Amygdala (tissue), 56 donors: Measurements from ENCODE around the gene GAREM2.
"Not testable (repeated sequence)": the region's sequence is repeated elsewhere in the genome, so short reads cannot be mapped to it uniquely, and the experiment has no call there.

Experiments used
- DNase-seq, 56 donors: peaks; one replicate each; lab custom pipeline; 2025; lab: John Stamatoyannopoulos, UW

GAREM2 gene

GRCh38 chr2:26172871-26173775 lies at the start of gene GAREM2:
GAREM2 (plus strand) TSS chr2:26173088; CDS start chr2:26173221, 133 bp downstream.
- DNase-seq: peak in 2 of 56 donors; percentile 19 to 29

GRCh38 chr2:26123426-26123825 lies 49.5 kb upstream of the GAREM2 start:
- DNase-seq: no peak

GRCh38 chr2:26126074-26126473 lies 46.8 kb upstream of the GAREM2 start:
- no peak for DNase-seq

GRCh38 chr2:26128176-26128575 lies 44.7 kb upstream of the GAREM2 start:
- no peak for DNase-seq

- no peak for DNase-seq
Measured at GRCh38 chr2:26130763-26131162, 42.1 kb upstream of the GAREM2 start.

- no peak for DNase-seq
Measured at GRCh38 chr2:26136451-26136850, 36.4 kb upstream of the GAREM2 start.

GRCh38 chr2:26139269-26140183 lies 33.4 kb upstream of the GAREM2 start:
- no peak for DNase-seq

- DNase-seq: no peak
Measured at GRCh38 chr2:26141145-26141769, 31.6 kb upstream of the GAREM2 start.

GRCh38 chr2:26144031-26144430 lies 28.9 kb upstream of the GAREM2 start:
- DNase-seq: no peak

- DNase-seq: peak in 46 of 56 donors; percentile 7 to 85 (median 38)
Measured at GRCh38 chr2:26144953-26145680, 27.8 kb upstream of the GAREM2 start.

- no peak for DNase-seq
Measured at GRCh38 chr2:26148501-26148900, 24.4 kb upstream of the GAREM2 start.

- no peak for DNase-seq
Measured at GRCh38 chr2:26150243-26150642, 22.6 kb upstream of the GAREM2 start.

- DNase-seq: no peak
Measured at GRCh38 chr2:26157580-26157979, 15.3 kb upstream of the GAREM2 start.

- no peak for DNase-seq
Measured at GRCh38 chr2:26161926-26162325, 11.0 kb upstream of the GAREM2 start.

GRCh38 chr2:26162963-26163362 lies 9.9 kb upstream of the GAREM2 start:
- DNase-seq: no peak

- DNase-seq: peak in 26 of 56 donors; percentile 16 to 73 (median 29)
Measured at GRCh38 chr2:26164231-26164630, 8.7 kb upstream of the GAREM2 start.

- DNase-seq: no peak
Measured at GRCh38 chr2:26164641-26165211, 8.2 kb upstream of the GAREM2 start.

GRCh38 chr2:26165403-26165802 lies 7.5 kb upstream of the GAREM2 start:
- no peak for DNase-seq

GRCh38 chr2:26166541-26166940 lies 6.3 kb upstream of the GAREM2 start:
- not testable (repeated sequence) for DNase-seq

GRCh38 chr2:26168785-26169184 lies 4.1 kb upstream of the GAREM2 start:
- DNase-seq: no peak
